GM23338 (cell line): ENCODE data around the gene ZSCAN18. TPM values are rescaled to one million over a fixed set of nuclear protein-coding genes. Genes with fewer than 3 reads are reported as not detected.

Experiments
- CREB1 ChIP-seq: fragments of 250-450 bp; sonication (Bioruptor Pico); IDR thresholded peaks from 2 replicates; pipeline ENCODE4 v1.5.0; 2020; ENCODE audit warnings: low read depth, mild to moderate bottlenecking, moderate library complexity
- CTCF ChIP-seq, 2 experiments: fragments of 200-600 bp in 1 of 2; sonication (generic) in 1 of 2; conservative IDR thresholded peaks; 2 replicates each; pipeline versions ENCODE4 v1.5.1 to v1.6.1; 2016 to 2017; ENCODE audit warnings: antibody characterized with exemption in 2 of 2, low read depth in 2 of 2, mild to moderate bottlenecking in 2 of 2, moderate library complexity in 1 of 2
- ETS1 ChIP-seq: IDR thresholded peaks from 2 replicates; pipeline ENCODE4 v1.6.1; 2016; ENCODE audit warnings: antibody characterized with exemption
- JUNB ChIP-seq: IDR thresholded peaks from one replicate; pipeline ENCODE4 v1.6.1; 2016; ENCODE audit warnings: antibody characterized with exemption; ENCODE audit not compliant: unreplicated experiment
- NANOG ChIP-seq: IDR thresholded peaks from 2 replicates; pipeline ENCODE4 v1.6.1; 2016; ENCODE audit warnings: antibody characterized with exemption, borderline replicate concordance
- polyA plus RNA-seq: library from polyadenylated mRNA; unstranded; fragments of >200 nt; fragmentation: Nextera tagmentation; extraction: Ambion mirVana; gene quantifications from 2 replicates; pipeline ENCODE4 v1.2.1, GENCODE V29; 2016
- total RNA-seq: library from RNA; depleted of rRNA; stranded (reverse); fragments of >200 nt; shearing (Covaris generic); gene quantifications from 2 replicates; pipeline ENCODE4 v1.2.3, GENCODE V29; 2014
- TF ChIP-seq, protein P1 (sequence below): fragments of 250-450 bp; sonication (Bioruptor Pico); IDR thresholded peaks from 2 replicates; pipeline ENCODE4 v1.5.0; 2020; ENCODE audit warnings: mild to moderate bottlenecking, moderate library complexity

ZSCAN18 gene
- total and polyA plus RNA-seq, 2 experiments from 2014 or later, result 25.1 to 75.0 TPM

DNA sequence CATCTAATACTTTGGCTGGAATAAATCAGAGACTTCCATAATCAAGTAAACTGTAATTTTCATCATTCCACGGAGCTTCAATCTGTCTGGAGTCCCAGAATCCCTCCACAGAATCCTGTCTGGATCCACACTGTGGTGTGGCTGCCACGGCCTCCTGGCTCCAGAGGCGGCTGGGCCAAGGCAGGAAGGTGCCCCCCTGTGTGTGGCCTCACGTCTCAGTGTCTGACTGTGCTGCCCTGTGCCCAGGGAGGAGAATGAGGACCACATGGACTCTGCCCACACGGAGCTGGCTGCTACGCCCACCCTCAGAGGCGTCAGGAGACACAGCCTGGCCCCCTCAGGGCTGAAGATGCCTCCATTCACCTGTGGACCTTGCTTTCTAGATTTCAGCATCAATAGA lies 51.2 kb downstream of the ZSCAN18 start (continued):
- TF ChIP-seq, protein P1, sequence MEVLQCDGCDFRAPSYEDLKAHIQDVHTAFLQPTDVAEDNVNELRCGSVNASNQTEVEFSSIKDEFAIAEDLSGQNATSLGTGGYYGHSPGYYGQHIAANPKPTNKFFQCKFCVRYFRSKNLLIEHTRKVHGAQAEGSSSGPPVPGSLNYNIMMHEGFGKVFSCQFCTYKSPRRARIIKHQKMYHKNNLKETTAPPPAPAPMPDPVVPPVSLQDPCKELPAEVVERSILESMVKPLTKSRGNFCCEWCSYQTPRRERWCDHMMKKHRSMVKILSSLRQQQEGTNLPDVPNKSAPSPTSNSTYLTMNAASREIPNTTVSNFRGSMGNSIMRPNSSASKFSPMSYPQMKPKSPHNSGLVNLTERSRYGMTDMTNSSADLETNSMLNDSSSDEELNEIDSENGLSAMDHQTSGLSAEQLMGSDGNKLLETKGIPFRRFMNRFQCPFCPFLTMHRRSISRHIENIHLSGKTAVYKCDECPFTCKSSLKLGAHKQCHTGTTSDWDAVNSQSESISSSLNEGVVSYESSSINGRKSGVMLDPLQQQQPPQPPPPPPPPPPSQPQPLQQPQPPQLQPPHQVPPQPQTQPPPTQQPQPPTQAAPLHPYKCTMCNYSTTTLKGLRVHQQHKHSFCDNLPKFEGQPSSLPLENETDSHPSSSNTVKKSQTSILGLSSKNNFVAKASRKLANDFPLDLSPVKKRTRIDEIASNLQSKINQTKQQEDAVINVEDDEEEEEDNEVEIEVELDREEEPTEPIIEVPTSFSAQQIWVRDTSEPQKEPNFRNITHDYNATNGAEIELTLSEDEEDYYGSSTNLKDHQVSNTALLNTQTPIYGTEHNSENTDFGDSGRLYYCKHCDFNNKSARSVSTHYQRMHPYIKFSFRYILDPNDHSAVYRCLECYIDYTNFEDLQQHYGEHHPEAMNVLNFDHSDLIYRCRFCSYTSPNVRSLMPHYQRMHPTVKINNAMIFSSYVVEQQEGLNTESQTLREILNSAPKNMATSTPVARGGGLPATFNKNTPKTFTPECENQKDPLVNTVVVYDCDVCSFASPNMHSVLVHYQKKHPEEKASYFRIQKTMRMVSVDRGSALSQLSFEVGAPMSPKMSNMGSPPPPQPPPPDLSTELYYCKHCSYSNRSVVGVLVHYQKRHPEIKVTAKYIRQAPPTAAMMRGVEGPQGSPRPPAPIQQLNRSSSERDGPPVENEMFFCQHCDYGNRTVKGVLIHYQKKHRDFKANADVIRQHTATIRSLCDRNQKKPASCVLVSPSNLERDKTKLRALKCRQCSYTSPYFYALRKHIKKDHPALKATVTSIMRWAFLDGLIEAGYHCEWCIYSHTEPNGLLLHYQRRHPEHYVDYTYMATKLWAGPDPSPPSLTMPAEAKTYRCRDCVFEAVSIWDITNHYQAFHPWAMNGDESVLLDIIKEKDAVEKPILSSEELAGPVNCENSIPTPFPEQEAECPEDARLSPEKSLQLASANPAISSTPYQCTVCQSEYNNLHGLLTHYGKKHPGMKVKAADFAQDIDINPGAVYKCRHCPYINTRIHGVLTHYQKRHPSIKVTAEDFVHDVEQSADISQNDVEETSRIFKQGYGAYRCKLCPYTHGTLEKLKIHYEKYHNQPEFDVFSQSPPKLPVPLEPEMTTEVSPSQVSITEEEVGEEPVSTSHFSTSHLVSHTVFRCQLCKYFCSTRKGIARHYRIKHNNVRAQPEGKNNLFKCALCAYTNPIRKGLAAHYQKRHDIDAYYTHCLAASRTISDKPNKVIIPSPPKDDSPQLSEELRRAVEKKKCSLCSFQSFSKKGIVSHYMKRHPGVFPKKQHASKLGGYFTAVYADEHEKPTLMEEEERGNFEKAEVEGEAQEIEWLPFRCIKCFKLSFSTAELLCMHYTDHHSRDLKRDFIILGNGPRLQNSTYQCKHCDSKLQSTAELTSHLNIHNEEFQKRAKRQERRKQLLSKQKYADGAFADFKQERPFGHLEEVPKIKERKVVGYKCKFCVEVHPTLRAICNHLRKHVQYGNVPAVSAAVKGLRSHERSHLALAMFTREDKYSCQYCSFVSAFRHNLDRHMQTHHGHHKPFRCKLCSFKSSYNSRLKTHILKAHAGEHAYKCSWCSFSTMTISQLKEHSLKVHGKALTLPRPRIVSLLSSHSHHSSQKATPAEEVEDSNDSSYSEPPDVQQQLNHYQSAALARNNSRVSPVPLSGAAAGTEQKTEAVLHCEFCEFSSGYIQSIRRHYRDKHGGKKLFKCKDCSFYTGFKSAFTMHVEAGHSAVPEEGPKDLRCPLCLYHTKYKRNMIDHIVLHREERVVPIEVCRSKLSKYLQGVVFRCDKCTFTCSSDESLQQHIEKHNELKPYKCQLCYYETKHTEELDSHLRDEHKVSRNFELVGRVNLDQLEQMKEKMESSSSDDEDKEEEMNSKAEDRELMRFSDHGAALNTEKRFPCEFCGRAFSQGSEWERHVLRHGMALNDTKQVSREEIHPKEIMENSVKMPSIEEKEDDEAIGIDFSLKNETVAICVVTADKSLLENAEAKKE (CRISPR knock-in tag), result no peak
- TF ChIP-seq ETS1 (no peak), JUNB (no peak), CTCF (conservative IDR thresholded peaks at IDR 0.05; ENCODE audit: low read depth in 2 of 2) (no peak), NANOG (no peak), CREB1 (CRISPR knock-in tag) (no peak)
